ENCODE measurements around the gene KLHL10.
A peak's percentile ranks its signal among the peaks of the same experiment; 100 is the strongest.
"Not testable (repeated sequence)": the region's sequence is repeated elsewhere in the genome, so short reads cannot be mapped to it uniquely, and the experiment has no call there.

KLHL10 gene

DNA sequence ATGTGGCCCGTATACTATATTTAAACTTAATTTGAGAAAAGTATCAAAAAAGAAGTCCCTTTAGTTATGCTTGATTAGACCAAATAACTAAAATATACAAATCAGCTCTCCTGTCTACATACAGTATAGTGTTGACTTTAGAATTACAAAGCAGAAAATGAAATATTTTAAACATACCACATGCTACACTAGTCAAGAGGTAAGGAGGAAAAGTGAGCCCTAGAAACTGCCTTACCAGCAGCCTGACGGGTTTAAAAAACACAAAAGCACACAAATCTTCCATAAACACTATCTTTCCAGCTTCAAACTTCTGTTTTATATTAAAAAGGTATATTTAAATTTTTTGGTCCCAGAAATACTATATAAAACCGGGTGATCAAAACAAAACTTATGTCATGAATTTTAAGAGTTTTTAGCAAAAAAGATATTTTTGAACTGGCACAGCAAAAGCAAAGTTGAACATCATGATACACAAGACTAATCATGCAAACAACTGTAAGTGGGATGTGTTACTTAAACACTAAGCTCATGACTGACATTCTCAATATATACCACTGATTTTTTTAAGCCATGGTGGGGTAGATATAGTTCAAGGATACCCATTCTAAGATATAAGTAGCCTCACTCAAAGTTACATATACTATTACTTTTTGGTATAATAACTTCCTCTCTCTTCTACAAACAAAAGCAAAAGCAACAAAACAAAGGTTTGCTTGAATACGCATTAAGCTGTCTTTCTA, 11.8 kb downstream of the KLHL10 start:
- no peak for DNase-seq (ENCODE audit: low read depth in 2 of 3, low spot score in 1 of 3)

DNA sequence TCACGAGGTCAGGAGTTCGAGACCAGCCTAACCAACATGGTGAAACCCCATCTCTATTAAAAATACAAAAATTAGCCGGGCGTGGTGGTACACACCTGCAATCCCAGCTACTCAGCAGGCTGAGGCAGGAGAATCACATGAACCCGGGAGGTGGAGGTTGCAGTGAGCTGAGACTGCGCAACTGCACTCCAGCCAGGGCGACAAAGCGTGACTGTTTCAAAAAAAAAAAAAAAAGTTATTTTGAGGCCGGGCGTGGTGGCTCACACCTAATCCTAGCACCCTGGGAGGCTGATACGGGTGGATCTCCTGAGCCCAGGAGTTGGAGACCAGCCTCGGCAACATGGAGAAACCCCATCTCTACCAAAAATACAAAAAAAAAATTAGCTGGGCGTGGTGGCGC, 13.8 kb downstream of the KLHL10 start:
- not testable (repeated sequence) for DNase-seq (ENCODE audit: low read depth in 2 of 3, low spot score in 1 of 3)

DNA sequence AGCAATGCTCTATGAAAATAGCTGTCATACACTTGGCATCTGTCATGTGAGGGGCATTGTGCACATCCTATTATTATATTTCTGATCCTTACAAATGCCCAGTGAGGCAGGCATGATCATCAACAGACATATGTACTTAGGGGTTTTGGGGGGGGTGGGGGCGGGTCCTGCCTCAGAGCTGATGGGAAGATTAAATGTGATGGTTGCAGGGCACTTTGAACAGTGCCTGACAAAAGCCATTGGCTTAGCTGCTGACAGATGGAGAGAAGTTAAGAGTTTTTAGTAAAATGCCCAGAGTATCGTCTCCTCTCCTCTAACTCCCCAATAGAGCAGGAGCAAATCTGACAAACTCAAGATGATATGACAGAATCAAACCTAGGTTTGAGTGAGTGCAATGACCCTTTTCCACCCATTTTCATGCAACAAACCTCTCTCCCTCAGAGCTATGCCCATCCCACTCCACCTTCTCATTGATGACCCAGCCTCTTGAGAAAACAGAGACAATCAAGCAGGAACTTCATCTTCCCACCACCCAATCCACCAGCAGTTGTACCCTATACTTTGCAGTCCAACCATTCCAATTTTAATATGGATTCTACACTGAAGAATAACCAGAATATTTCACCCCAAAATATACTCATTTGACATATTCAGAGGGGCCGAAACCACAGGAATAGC, 22.8 kb downstream of the KLHL10 start:
- no peak for DNase-seq (ENCODE audit: low read depth in 2 of 3, low spot score in 1 of 3)

DNA sequence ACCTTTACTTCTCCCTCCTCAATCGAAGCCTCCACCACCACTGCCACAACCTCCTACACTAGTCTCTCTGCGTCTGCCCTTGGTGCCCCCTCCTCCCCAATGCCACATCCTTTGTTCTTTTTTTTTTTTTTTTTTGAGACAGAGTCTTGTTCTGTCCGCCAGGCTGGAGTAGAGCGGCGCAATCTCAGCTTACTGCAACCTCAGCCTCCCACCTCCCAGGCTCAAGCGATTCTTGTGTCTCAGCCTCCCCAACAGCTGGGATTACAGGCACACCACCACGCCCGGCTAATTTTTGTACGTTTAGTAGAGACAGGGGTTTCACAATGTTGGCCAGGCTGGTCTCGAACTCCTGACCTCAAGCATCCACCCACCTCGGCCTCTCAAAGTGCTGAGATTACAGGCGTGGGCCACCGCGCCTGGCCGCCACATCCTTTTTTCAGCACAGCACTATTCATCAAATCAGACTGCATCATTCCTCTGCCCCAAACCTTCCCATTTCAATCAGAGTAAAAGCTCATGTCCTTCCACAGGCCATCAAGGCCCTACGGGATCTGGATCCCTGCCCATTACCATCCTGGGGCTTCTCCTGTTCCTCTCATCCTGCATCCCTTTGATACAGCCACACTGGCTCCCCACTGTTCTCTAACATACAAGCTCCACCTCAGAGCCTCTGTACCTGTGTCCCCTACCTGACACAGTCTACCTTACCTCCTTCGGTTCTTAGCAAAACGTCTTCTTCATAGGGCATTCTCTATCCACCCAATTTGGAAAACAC, 25.6 kb downstream of the KLHL10 start:
- peak in 2 of 3 donors; percentile 5 to 22 for DNase-seq (ENCODE audit: low read depth in 2 of 3, low spot score in 1 of 3)

DNA sequence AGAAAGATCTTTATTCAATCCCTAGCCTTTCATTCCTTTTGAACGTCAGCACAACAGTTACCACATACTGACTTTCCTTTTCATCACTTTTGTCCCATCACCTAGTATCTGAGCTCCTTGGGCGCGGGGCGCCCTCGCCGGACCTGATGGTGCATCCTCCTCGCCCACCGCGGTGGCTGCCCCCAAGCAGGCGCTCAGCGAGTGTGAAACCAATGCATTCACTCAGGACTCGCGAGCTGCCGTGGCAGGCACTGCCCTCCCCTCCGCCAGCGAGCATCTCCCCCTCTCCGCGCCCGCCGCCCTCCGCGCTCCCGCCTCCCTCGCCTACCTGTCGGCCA, 26.8 kb downstream of the KLHL10 start:
- no peak for DNase-seq (ENCODE audit: low read depth in 2 of 3, low spot score in 1 of 3)

DNA sequence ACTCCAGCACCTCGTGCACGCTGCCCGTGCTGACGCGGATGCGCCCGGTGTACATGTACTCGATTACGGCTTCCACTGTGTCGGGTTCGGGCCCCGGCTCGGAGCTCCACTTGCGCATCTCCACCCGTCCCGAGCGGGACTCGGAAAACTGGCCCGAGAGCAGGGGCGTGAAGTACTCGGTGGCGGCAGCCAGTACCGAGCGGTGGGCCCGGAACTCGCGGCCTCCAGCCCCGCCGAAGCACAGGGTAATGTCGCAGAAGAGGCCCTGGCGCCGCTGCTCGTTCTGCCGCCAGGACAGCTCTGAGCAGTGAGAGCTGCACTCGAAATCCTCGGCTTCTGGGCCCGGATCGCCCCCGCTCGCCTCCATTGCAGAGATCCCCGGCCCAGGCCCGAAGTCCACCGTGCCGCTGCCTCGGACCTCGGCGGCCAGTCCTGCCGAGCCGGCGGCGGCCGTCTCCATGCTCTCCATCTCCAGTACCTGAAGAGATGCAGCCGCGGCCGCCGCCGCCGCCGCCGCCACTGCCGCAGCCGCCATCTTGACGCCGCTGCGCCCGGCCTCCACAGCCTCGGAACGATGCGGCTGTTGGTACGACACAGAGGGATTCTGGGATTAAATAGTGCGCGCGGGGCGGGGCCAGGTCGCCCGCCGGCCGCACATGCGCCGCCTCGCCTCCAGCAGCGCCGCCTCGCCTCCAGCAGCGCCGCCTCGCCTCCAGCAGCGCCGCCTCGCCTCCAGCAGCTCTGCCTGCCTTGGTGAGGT, 27.4 kb downstream of the KLHL10 start, which contains the start of gene KLHL11:
KLHL11 (minus strand) TSS at position 588 of the 760 bp plus-strand sequence; CDS start at position 535, 53 bp downstream.
- peak; percentile 75 to 85 (median 81) for DNase-seq (ENCODE audit: low read depth in 2 of 3, low spot score in 1 of 3)

DNA sequence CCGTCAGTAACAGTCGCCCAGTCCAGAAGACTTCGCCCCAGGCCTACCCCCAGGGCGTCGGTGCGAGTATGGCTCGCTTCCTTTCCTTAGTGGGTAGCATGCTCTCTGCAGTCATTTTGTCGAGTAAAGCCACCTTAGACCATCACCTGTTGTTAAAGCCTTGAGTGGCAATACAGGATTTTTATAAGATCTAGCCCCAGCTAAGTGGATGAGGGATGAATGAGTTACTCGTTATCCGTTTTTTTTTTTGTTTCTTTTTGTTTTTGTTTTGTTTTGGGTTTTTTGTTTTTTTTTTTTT, 27.9 kb downstream of the KLHL10 start:
- no peak for DNase-seq (ENCODE audit: low read depth in 2 of 3, low spot score in 1 of 3)

DNA sequence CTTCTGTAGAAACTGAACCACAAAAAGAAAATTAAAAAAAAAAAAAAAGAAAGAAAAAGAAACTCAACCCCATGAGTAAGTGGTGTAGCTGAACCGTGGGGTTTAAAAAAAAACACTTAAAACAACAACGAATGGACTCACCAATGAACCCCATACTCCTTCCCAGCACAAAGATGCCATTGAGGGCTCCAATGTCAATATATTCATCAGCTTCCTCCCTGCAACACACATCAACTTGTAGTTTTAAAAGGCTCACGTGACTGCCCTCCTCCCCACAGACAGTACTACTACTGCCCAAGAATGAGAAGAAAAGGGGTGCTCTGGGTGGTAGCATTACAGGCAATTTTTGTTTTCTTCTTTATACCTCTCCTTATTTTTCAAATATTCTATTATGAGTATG, 30.9 kb downstream of the KLHL10 start:
- DNase-seq (ENCODE audit: low read depth in 2 of 3, low spot score in 1 of 3) = no peak

DNA sequence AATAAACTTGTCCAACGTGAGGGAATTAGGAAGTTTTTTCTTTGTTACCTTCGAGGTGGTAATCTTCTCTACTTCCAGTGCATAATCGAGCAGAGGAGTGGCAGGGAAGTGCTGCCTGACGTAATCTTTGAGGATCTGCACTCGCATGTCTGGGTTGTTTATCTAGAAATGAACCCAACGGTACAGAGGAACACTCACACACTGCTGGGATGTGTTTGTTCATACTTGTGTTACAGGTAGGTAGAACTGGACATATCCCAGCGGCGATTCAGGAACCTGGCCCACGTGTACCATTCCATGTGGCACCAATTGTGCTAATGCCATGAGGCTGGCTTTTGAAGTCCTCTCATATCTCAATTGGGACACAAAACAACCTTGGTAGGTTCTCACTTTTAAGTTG, 31.8 kb downstream of the KLHL10 start:
- no peak for DNase-seq (ENCODE audit: low read depth in 2 of 3, low spot score in 1 of 3)

DNA sequence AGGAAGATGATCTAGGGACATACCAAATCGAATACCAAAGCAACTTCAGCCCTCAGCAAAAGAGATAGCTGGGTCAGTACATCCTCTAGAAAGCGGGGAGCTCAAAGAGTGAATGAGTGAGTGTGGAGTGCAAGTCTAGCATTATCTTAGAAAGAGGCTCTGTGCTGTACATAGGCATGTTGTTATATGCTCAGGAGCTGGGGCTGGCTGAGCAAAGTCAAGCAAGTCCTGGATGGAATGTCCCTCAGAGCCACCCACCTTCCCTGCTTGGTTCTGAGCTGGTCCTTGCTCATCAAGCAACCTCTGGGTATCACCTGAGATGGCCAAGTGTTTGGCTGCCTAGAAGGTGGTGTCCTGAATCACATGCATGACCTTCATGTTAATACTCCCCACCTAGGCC, 32.5 kb downstream of the KLHL10 start:
- DNase-seq (ENCODE audit: low read depth in 2 of 3, low spot score in 1 of 3) = no peak

DNA sequence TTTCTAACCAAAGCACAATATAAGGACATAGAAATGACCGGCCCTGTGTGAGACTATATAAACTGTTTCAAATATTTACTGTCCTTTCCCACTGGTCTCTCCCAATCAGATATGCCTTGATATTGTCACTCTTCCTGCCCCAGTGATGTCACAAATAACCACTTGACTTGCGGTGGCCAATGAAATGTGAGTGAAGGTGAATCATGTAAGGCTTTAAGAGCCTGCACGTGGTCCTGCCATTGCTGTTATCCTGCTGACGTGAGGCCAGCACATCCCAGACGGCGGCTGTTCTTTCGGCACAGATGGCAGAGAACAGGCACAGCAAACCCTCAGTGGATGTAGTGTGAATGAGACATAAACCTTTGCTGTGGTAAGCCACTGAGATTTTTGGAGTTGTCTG, 33.0 kb downstream of the KLHL10 start:
- DNase-seq (ENCODE audit: low read depth in 2 of 3, low spot score in 1 of 3) = no peak

DNA sequence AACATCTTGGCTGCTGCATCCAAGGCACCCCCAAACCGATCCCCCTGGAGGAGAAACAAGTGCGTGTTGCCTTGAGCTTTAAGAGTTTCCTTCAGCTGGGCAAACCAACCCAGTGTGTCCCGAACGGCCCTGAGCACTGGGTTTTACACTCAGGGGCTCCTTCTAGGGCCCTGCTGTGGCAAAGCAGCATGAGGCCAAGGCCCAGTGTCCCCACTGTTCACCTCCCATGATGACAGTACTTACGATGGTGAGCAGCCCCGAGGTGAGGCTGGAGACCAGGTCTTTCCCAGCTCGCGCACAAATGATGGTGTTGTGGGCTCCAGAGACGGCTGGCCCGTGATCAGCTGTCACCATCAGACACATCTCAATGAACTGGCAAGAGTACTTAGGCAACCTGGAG, 34.2 kb downstream of the KLHL10 start:
- DNase-seq (ENCODE audit: low read depth in 2 of 3, low spot score in 1 of 3) = no peak

DNA sequence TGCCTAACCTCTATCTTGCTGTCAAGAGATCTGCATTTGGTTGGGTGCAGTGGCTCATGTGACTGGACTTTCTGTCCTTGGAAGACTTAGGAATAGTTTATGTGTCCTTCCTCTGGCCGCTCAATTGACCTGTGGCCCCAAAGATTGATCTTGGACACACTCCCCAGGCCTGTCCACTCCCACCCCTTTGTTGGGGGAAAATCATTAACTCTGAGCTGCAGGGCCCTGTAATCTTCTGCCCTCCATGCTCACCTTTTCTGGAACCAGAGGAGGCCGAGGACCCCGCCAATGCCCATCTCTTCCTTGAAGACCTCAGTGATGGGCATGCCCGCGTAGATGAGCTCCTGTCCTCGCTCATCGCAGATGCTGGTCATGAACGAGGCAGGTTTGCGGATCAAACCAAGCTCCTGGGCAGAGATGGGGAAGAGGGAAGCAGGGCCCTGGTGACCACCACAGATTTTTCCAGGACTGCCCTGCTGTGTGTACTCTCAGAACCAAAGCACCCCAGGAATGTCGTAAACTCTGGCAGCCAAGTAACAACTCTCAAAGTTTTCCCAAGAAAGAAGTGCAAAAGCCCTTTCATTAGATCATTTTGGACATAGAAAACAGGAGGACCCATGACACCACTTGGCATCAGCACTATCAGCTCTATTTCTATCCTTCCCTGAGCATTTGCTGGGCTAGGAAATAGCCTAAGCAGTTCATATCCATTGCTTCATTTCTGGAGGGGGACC, 36.1 kb downstream of the KLHL10 start:
- no peak for DNase-seq (ENCODE audit: low read depth in 2 of 3, low spot score in 1 of 3)

DNA sequence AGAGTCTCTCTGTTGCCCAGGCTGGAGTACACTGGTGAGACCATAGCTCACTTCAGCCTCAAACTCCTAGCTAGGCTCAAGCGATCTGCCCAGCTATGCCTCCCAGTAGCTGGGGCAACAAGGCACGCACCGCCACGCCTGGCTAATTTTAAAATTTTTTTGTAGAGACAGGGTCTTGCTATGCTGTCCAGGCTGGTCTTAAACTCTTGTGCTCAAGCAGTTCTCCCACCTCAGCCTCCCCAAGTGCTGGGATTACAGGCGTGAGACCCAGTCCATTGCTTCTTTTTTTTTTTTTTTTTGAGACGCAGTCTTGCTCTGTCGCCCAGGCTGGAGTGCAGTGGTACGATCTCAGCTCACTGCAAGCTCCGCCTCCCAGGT, 36.7 kb downstream of the KLHL10 start:
- not testable (repeated sequence) for DNase-seq (ENCODE audit: low read depth in 2 of 3, low spot score in 1 of 3)

DNA sequence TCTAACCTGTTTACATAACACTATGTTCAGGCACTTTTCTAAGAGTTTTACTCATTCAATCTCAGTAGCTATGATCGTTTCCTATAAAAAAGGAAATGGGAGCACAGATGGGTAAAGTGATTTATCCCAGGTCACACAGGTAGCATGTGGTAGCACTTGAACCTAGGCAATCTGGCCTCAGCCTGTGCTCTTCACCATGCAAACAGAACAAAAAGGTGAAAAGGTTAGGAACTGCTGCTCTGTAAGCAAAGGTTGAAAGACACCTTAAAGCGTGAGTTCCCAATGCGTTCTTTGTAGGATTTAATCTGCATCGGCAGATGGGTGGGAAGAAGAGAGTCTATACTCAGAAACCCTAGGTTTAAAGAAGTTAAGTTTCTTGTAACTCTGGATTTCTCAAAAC, 42.5 kb downstream of the KLHL10 start:
- no peak for DNase-seq (ENCODE audit: low read depth in 2 of 3, low spot score in 1 of 3)

DNA sequence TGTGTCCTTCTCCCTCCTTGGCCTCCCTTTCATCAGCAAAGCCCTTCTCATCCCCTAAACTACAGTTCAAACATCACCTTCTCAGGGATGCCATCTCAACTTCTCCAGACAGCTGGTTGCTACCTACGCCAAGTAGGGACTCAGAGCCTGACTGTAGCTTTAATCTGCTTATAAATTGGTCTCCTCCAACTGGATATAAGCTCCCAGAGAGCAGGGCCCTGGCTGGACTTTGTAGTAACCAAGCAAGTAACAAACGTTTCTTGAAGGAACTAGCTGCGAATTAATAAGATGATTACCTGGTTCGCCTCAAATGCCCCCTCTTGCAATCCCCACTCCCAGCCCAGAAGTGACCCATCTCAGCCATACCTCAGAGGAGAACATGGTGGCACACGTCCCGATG, 45.1 kb downstream of the KLHL10 start:
- no peak for DNase-seq (ENCODE audit: low read depth in 2 of 3, low spot score in 1 of 3)

DNA sequence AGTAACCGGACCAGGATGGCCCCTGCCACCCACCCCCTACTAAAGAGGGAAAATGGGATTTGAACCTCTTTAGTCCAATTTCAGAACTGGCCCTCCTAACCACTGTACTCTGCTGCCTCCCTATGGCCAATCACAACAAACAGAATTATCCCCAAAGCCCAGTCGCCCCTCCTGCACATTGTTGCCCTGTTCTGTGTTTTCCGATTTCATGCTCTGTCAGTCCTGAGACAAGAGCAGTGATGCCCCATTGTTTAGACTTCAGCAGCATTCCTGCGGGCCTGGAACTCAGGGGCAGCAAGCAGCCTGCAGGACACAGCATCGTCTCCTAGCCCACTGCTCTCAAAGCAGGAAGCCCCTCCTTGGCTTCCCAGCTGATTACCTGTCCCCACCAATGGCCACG, 48.1 kb downstream of the KLHL10 start:
- no peak for DNase-seq (ENCODE audit: low read depth in 2 of 3, low spot score in 1 of 3)

DNA sequence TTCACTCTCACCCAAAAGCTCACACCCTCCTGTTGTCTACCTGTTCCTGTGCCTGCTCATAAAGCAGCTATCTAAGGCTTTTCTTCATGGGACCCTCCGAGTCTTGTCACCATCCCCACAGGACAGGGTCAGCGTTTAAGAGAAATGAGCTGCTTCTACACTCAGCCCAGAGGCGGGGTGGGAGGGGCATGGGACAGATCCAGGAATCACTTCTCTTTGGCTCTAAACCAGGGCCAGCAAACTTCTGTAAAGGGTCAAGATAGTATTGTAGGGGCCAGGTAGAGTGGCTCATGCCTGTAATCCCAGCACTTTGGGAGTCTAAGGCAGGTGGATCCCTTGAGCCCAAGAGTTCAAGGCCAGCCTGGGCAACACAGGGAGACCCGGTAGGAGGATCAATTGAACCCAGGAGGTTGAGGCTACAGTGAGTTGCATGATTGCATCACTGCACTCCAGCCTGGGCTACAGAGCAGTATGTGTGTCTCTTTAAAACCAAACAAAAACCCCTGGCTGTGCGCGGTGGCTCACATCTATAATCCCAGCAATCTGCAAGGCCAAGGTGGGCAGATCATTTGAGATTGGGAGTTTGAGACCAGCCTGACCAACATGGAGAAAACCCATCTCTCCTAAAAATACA, 50.8 kb downstream of the KLHL10 start:
- DNase-seq (ENCODE audit: low read depth in 2 of 3, low spot score in 1 of 3) = no peak

DNA sequence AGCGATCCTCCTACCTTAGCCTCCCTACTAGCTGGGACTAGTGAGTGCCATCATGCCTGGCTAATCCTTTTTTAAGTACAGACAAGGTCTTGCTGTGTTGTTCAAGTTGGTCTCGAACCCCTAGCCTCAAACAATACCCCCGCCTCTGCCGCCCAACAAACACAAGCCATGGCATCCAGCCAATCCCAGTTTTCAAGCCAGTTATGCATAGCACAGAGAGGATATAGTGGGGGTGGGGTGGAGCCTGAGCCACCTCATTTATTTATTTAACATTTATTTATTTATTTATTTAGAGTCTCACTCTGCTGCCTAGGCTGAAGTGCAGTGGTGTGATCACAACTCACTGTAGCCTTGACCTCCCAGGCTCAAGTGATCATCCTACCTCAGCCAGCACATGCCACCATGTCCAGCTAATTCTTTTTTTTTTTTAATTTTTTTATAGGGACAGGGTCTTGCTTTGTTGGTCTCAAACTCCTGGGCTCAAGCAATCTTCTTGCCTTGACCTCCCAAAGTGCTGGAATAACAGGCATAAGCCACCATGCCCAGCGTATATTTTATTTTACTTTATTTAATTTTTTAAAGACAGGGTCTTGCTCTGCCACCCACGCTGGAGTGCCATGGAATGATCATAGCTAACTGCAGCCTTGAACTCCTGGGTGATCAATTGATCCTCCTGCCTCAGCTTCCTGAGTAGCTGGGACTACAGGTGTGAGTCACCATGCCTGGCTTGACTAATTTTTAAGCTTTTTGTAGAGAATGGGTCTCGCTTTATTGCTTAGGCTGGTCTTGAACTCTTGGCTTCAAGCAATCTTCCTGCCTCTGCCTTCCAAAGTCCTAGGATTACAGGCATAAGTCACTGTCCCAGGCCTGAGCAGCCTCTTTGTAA, 53.8 kb downstream of the KLHL10 start:
- DNase-seq (ENCODE audit: low read depth in 2 of 3, low spot score in 1 of 3) = no peak

DNA sequence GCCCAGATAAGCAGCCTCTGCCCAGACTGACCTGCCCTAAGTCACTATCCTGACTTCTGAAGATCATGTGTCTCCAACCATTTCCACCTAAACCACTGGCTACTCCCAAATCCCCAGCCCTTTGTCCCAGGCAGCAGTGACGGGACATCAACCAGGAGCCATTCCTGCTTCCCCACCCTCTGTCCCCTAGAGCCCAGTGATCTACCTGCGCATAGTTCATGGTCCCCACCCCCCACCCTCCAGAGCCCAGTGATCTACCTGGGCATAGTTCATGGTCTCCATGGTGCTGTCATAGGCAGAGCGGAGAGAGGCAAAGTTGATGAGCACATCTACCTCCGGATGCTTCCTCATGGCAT, 54.4 kb downstream of the KLHL10 start:
- no peak for DNase-seq (ENCODE audit: low read depth in 2 of 3, low spot score in 1 of 3)

All from stimulated activated CD4-positive, alpha-beta T cell treated with anti-CD3 and anti-CD28 coated beads, Interleukin-12 subunit alpha, Interleukin-12 subunit beta, amount 100 ng/mL, for 48 hours (primary cell).